Measurements from ENCODE around the gene MAN2A1.

The MAN2A1 gene

DNA sequence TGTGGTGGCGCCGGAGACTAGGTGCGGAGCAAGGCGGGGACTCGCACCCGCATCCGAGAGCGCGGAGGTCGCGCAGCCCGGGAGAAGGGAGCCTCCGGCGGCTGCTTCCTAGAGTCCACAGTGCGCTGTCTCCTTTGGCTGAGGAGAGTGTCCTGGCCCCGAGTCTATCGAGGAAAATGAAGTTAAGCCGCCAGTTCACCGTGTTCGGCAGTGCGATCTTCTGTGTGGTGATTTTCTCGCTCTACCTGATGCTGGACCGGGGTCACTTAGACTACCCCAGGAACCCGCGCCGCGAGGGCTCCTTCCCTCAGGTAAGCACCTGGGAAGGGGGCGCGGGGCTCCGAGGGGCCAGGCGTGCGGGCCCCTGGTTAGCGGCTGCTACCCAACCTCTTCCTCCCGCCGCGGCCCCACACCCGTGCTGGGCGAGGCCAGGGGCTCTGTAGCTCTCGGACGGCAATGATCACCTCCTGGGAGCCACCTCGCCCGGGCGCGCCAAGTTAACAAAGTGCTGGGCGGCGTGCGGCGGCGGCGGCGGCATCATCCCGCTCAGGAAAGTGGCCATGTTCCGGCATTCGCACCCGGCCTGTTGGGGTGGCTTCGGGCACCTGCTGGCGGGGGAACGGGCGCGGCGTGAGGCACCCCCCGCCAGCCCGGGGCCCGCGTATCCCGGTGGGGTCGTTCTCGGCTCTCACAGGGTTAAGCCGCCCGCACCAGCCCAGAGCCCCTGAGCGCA, 681 bp downstream of the MAN2A1 start:
- TF ChIP-seq, protein P1, sequence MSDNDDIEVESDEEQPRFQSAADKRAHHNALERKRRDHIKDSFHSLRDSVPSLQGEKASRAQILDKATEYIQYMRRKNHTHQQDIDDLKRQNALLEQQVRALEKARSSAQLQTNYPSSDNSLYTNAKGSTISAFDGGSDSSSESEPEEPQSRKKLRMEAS (IDR thresholded peaks at IDR 0.05) = peak; percentile 7; the same call in 1 of the 2 replicates
- TF ChIP-seq YY1 (IDR thresholded peaks at IDR 0.05; ENCODE audit: low read depth) (peak; percentile 40; the same call in 1 of the 2 replicates), ZBTB7A (IDR thresholded peaks at IDR 0.05; ENCODE audit: low read depth) (no peak)

DNA sequence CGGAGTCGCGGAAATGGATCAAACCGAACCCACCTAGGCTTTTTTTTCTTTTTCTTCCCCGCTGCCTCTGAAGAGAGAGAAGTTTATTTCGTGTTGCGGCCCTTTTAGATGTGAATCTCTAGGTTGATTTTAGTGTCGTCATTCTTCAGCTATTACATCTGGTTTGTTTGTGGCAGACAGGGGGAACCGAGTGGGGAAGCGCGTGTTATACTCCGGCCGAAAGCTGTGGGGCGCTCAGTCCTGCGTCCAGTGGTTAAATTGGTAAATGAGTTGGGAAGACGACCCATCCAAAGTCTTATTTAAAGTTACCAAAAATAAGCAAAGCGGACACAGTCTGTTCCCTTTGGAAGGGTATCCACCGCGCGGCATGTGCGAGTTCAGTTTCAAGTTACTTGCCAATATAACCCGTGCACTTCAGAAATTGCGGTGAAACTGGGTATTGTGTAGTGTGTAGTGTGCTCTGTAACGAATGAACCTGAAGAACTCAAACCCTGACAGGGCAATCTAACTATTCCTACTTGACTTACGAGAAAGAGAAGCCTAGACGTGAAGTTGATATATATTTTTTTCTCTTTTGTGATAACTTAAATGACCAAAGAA, 1.3 kb downstream of the MAN2A1 start:
- no peak for TF ChIP-seq FOXM1 (IDR thresholded peaks at IDR 0.05; ENCODE audit: borderline replicate concordance, low read depth)
- TF ChIP-seq, protein P2, sequence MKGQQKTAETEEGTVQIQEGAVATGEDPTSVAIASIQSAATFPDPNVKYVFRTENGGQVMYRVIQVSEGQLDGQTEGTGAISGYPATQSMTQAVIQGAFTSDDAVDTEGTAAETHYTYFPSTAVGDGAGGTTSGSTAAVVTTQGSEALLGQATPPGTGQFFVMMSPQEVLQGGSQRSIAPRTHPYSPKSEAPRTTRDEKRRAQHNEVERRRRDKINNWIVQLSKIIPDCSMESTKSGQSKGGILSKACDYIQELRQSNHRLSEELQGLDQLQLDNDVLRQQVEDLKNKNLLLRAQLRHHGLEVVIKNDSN (IDR thresholded peaks at IDR 0.05) = no peak
- no peak for TF ChIP-seq EP300 (IDR thresholded peaks at IDR 0.05; ENCODE audit: borderline replicate concordance)
- no peak for TF ChIP-seq ZBTB7A (IDR thresholded peaks at IDR 0.05; ENCODE audit: low read depth)
- TF ChIP-seq TAF1 (IDR thresholded peaks at IDR 0.05; ENCODE audit: low read depth) = no peak
- TF ChIP-seq EGR1 (IDR thresholded peaks at IDR 0.05) = no peak
- no peak for TF ChIP-seq NFIC (IDR thresholded peaks at IDR 0.05)
- TF ChIP-seq YY1 (IDR thresholded peaks at IDR 0.05; ENCODE audit: low read depth) = no peak
- no peak for TF ChIP-seq TCF12 (IDR thresholded peaks at IDR 0.05; ENCODE audit: low read depth)
- no peak for TF ChIP-seq CREB1 (IDR thresholded peaks at IDR 0.05; ENCODE audit: low read depth)
- TF ChIP-seq RAD21 (IDR thresholded peaks at IDR 0.05; ENCODE audit: low read depth) = peak; percentile 63
- TF ChIP-seq TEAD4 (IDR thresholded peaks at IDR 0.05) = no peak
- no peak for TF ChIP-seq CEBPB (IDR thresholded peaks at IDR 0.05)
- TF ChIP-seq, protein P1 (IDR thresholded peaks at IDR 0.05) = 0 out of 2 replicates have a peak, but pooled peaks have one; percentile 48
- TF ChIP-seq, protein P3, sequence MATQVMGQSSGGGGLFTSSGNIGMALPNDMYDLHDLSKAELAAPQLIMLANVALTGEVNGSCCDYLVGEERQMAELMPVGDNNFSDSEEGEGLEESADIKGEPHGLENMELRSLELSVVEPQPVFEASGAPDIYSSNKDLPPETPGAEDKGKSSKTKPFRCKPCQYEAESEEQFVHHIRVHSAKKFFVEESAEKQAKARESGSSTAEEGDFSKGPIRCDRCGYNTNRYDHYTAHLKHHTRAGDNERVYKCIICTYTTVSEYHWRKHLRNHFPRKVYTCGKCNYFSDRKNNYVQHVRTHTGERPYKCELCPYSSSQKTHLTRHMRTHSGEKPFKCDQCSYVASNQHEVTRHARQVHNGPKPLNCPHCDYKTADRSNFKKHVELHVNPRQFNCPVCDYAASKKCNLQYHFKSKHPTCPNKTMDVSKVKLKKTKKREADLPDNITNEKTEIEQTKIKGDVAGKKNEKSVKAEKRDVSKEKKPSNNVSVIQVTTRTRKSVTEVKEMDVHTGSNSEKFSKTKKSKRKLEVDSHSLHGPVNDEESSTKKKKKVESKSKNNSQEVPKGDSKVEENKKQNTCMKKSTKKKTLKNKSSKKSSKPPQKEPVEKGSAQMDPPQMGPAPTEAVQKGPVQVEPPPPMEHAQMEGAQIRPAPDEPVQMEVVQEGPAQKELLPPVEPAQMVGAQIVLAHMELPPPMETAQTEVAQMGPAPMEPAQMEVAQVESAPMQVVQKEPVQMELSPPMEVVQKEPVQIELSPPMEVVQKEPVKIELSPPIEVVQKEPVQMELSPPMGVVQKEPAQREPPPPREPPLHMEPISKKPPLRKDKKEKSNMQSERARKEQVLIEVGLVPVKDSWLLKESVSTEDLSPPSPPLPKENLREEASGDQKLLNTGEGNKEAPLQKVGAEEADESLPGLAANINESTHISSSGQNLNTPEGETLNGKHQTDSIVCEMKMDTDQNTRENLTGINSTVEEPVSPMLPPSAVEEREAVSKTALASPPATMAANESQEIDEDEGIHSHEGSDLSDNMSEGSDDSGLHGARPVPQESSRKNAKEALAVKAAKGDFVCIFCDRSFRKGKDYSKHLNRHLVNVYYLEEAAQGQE (IDR thresholded peaks at IDR 0.05; ENCODE audit: low read depth) = no peak

DNA sequence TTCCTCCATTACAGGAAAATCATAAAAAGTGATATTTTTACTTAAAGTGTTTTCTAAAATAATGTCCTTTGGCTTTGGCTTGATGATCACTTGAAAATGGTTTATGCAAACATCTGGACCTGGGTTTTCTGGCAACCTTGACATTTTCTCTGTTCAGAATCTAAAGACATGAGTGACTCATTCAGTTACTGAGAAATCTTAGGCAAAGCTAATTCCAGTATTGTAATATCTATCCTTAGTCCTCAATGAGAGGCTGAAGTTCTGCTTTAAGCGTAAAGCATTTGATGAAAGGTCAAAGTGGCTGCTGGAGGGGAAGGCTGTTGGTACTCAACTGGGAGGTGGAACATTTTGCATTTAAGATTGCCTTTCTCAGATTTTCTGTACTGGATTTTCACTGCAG, 2.3 kb downstream of the MAN2A1 start:
- TF ChIP-seq EGR1 (IDR thresholded peaks at IDR 0.05) (no peak), TEAD4 (IDR thresholded peaks at IDR 0.05) (no peak), NFIC (IDR thresholded peaks at IDR 0.05) (no peak), EP300 (IDR thresholded peaks at IDR 0.05; ENCODE audit: borderline replicate concordance) (no peak), TCF12 (IDR thresholded peaks at IDR 0.05; ENCODE audit: low read depth) (no peak), RAD21 (IDR thresholded peaks at IDR 0.05; ENCODE audit: low read depth) (no peak), CREB1 (IDR thresholded peaks at IDR 0.05; ENCODE audit: low read depth) (no peak), CEBPB (IDR thresholded peaks at IDR 0.05) (no peak), FOXM1 (IDR thresholded peaks at IDR 0.05; ENCODE audit: borderline replicate concordance, low read depth) (no peak)
- TF ChIP-seq, protein P2 (IDR thresholded peaks at IDR 0.05) = no peak
- TF ChIP-seq, protein P1 (IDR thresholded peaks at IDR 0.05) = no peak

DNA sequence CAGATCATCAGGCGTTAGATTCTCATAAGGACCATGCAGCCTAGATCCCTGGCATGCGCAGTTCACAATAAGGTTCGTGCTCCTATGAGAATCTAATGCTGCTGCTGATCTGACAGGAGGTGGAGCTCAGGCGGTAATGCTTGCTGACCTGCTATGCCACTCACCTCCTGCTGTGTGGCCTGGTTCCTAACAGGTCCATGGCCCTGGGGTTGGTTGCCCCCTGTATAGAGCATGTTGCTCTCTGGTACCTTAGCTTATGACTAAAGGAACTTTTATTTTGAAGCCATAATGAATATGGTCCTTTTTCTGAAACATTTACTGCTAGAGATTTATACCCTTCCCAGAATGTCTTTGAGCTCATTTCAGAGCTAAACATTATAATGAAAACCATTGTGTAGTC, 3.1 kb downstream of the MAN2A1 start:
- TF ChIP-seq NFIC (IDR thresholded peaks at IDR 0.05) = no peak
- no peak for TF ChIP-seq TCF12 (IDR thresholded peaks at IDR 0.05; ENCODE audit: low read depth)
- TF ChIP-seq YY1 (IDR thresholded peaks at IDR 0.05; ENCODE audit: low read depth) = no peak
- no peak for TF ChIP-seq ZBTB7A (IDR thresholded peaks at IDR 0.05; ENCODE audit: low read depth)
- TF ChIP-seq EGR1 (IDR thresholded peaks at IDR 0.05) = no peak
- TF ChIP-seq CEBPB (IDR thresholded peaks at IDR 0.05) = no peak
- TF ChIP-seq TAF1 (IDR thresholded peaks at IDR 0.05; ENCODE audit: low read depth) = no peak
- no peak for TF ChIP-seq CREB1 (IDR thresholded peaks at IDR 0.05; ENCODE audit: low read depth)
- TF ChIP-seq, protein P3 (IDR thresholded peaks at IDR 0.05; ENCODE audit: low read depth) = no peak
- no peak for TF ChIP-seq EP300 (IDR thresholded peaks at IDR 0.05; ENCODE audit: borderline replicate concordance)
- TF ChIP-seq, protein P2 (IDR thresholded peaks at IDR 0.05) = no peak
- TF ChIP-seq RAD21 (IDR thresholded peaks at IDR 0.05; ENCODE audit: low read depth) = no peak
- no peak for TF ChIP-seq FOXM1 (IDR thresholded peaks at IDR 0.05; ENCODE audit: borderline replicate concordance, low read depth)
- TF ChIP-seq, protein P1 (IDR thresholded peaks at IDR 0.05) = no peak
